Heart left ventricle (tissue), 13 donors: ENCODE results near the gene NIPBL.

Experiments used
- CTCF ChIP-seq, 12 donors: fragments of 200-600 bp; sonication (generic) in 4 of 12; IDR thresholded peaks; one replicate each; pipeline versions ENCODE4 v1.5.0 to v1.8.0; 2018 to 2022; ENCODE audit warnings: antibody characterized with exemption in 12 of 12, mild to moderate bottlenecking in 5 of 12
- POLR2A ChIP-seq, 2 donors: fragments of 450-650 bp; IDR thresholded peaks; one replicate each; pipeline ENCODE4 v1.6.1; 2017; ENCODE audit warnings: antibody characterized with exemption in 2 of 2, mild to moderate bottlenecking in 2 of 2, moderate library complexity in 2 of 2
- donor health status: ischemic (EF 13 %, LVEDD 7.1; RV severe dilation, severe dysfunction).
- donor health status: DM: no; HTN: yes; CAD: no.
- donor health status: DM: no; HTN: no; CAD: no.
- donor health status: ischemic (EF 25% LVEDD 6.9; RV normal size, moderate dysfunction).
- donor health status: ischemic (EF 25% LVEDD 5.7; RV mildly dilated, moderate dysfunction).
- donor health status: ischemic (EF 35%, LVEDD 5.7; RV mildly dilated, moderate dysfunction).
- donor health status: nonischemic (EF 11% LVEDD 7.7; RV severe dilation, severe dysfunction).
- donor health status: DM: yes; HTN: yes; CAD: no.
- donor health status: PGD.
- donor health status: ischemic (EF 29% LVEDD 5.4; RV normal size, mild dysfunction).
- donor health status: nonischemic (EF 23%, LVEDD 6.1; RV moderate dilation, normal function).

- no peak for TF ChIP-seq CTCF (IDR thresholded peaks at IDR 0.05)
- no peak for TF ChIP-seq POLR2A (IDR thresholded peaks at IDR 0.05)
Observed at GRCh38 chr5:36836831-36837230, 39.7 kb upstream of the NIPBL start.
